ENCODE data around the gene DIPK2B. TPM values are rescaled to one million over a fixed set of nuclear protein-coding genes. Genes with fewer than 3 reads are reported as not detected.

Gene DIPK2B
- total RNA-seq, 1 donor from 2014 or later, result not detected

- H3F3A ChIP-seq (ENCODE audit: low read depth), result no peaks in the 10 kb centered on the region
- no peak overlapping the region for H2AFZ ChIP-seq (replicated peaks)
- H3K36me3 ChIP-seq, result no peaks in the 10 kb centered on the region
- H3K4me3 ChIP-seq, result no peak overlapping the region
- no peak overlapping the region for H3K27ac ChIP-seq
- H3K4me1 Mint-ChIP-seq, result no peaks in the 10 kb centered on the region
- no peaks in the 10 kb centered on the region for H3K36me3 Mint-ChIP-seq
- no peaks in the 10 kb centered on the region for H3K79me2 ChIP-seq (ENCODE audit: low read depth)
- no peaks in the 10 kb centered on the region for H4K20me1 ChIP-seq (ENCODE audit: low read depth)
- H3K4me1 ChIP-seq, result no peaks in the 10 kb centered on the region
- peaks cover 5% of the 10 kb centered on the region for H3K9me3 ChIP-seq (ENCODE audit: low read depth)
- no peak for DNase-seq (ENCODE audit: low spot score)
- no peak overlapping the region for H3K4me3 Mint-ChIP-seq
- H3K27me3 Mint-ChIP-seq (ENCODE audit: insufficient read depth, low read depth), result peaks cover 6% of the 10 kb centered on the region
- no peak overlapping the region for H3K9ac ChIP-seq
- H3K27ac Mint-ChIP-seq, result no peak overlapping the region
- H3K27me3 ChIP-seq, result no peaks in the 10 kb centered on the region
- H3K4me2 ChIP-seq, result no peak overlapping the region
- TF ChIP-seq EZH2phosphoT487 (IDR thresholded peaks at IDR 0.05) (no peak), EZH2 (IDR thresholded peaks at IDR 0.05) (no peak), CTCF (IDR thresholded peaks at IDR 0.05) (no peak)
- H3K9me3 Mint-ChIP-seq, result peaks cover 13% of the 10 kb centered on the region
Measured at GRCh38 chrX:45164021-45164621, 36.6 kb downstream of the DIPK2B start.

GRCh38 chrX:45157647-45158046 is 43.0 kb downstream of the DIPK2B start:
- Mint-ChIP-seq H3K4me1 (no peaks in the 10 kb centered on the region), H3K27ac (no peak overlapping the region), H3K9me3 (peaks cover 15% of the 10 kb centered on the region), H3K4me3 (no peak overlapping the region), H3K36me3 (no peaks in the 10 kb centered on the region), H3K27me3 (ENCODE audit: insufficient read depth, low read depth) (peaks cover 3% of the 10 kb centered on the region)
- no peaks in the 10 kb centered on the region for H3F3A ChIP-seq (ENCODE audit: low read depth)
- H3K27ac ChIP-seq, result no peak overlapping the region
- no peak overlapping the region for H3K9ac ChIP-seq
- H3K4me1 ChIP-seq, result no peaks in the 10 kb centered on the region
- no peaks in the 10 kb centered on the region for H4K20me1 ChIP-seq (ENCODE audit: low read depth)
- DNase-seq (ENCODE audit: low spot score), result no peak
- H3K36me3 ChIP-seq, result no peaks in the 10 kb centered on the region
- H3K79me2 ChIP-seq (ENCODE audit: low read depth), result no peaks in the 10 kb centered on the region
- H3K4me3 ChIP-seq, result no peak overlapping the region
- no peak overlapping the region for H2AFZ ChIP-seq (replicated peaks)
- TF ChIP-seq EZH2 (IDR thresholded peaks at IDR 0.05) (no peak), CTCF (IDR thresholded peaks at IDR 0.05) (no peak), EZH2phosphoT487 (IDR thresholded peaks at IDR 0.05) (no peak)
- no peaks in the 10 kb centered on the region for H3K27me3 ChIP-seq
- H3K4me2 ChIP-seq, result no peak overlapping the region
- peaks cover 8% of the 10 kb centered on the region for H3K9me3 ChIP-seq (ENCODE audit: low read depth)

GRCh38 chrX:45154462-45154861 is 46.2 kb downstream of the DIPK2B start:
- Histone ChIP-seq H3K4me1 (no peaks in the 10 kb centered on the region), H3F3A (ENCODE audit: low read depth) (no peaks in the 10 kb centered on the region), H3K4me3 (no peak overlapping the region), H3K4me2 (no peak overlapping the region), H3K9ac (no peak overlapping the region), H2AFZ (replicated peaks) (no peak overlapping the region), H3K27ac (no peak overlapping the region), H3K79me2 (ENCODE audit: low read depth) (no peaks in the 10 kb centered on the region), H3K27me3 (no peaks in the 10 kb centered on the region), H4K20me1 (ENCODE audit: low read depth) (no peaks in the 10 kb centered on the region), H3K36me3 (no peaks in the 10 kb centered on the region), H3K9me3 (ENCODE audit: low read depth) (peaks cover 3% of the 10 kb centered on the region)
- TF ChIP-seq CTCF (IDR thresholded peaks at IDR 0.05) (no peak), EZH2 (IDR thresholded peaks at IDR 0.05) (no peak), EZH2phosphoT487 (IDR thresholded peaks at IDR 0.05) (no peak)
- no peak for DNase-seq (ENCODE audit: low spot score)
- peaks cover 5% of the 10 kb centered on the region for H3K9me3 Mint-ChIP-seq
- H3K4me1 Mint-ChIP-seq, result no peaks in the 10 kb centered on the region
- no peak overlapping the region for H3K4me3 Mint-ChIP-seq
- no peak overlapping the region for H3K27ac Mint-ChIP-seq
- H3K27me3 Mint-ChIP-seq (ENCODE audit: insufficient read depth, low read depth), result no peaks in the 10 kb centered on the region
- H3K36me3 Mint-ChIP-seq, result no peaks in the 10 kb centered on the region

Data from neural progenitor cell (in vitro differentiated cells).